ENCODE measurements around the gene CLNK.

The CLNK gene

GRCh38 chr4:10701161-10701560 lies 16.6 kb upstream of the CLNK start:
- no peak for DNase-seq (ENCODE audit: low spot score)

GRCh38 chr4:10698172-10698571 lies 13.6 kb upstream of the CLNK start:
- DNase-seq (ENCODE audit: low spot score), result no peak

- DNase-seq (ENCODE audit: low spot score), result no peak
Observed at GRCh38 chr4:10697086-10697485, 12.5 kb upstream of the CLNK start.

GRCh38 chr4:10696253-10696652 lies 11.7 kb upstream of the CLNK start:
- no peak for DNase-seq (ENCODE audit: low spot score)

GRCh38 chr4:10694828-10695209 lies 10.3 kb upstream of the CLNK start:
- no peak for DNase-seq (ENCODE audit: low spot score)

- DNase-seq (ENCODE audit: low spot score), result no peak
Observed at GRCh38 chr4:10694151-10694827, 9.7 kb upstream of the CLNK start.

GRCh38 chr4:10691651-10692050 lies 7.1 kb upstream of the CLNK start:
- no peak for DNase-seq (ENCODE audit: low spot score)

- no peak for DNase-seq (ENCODE audit: low spot score)
Observed at GRCh38 chr4:10690185-10690907, 5.8 kb upstream of the CLNK start.

- no peak for DNase-seq (ENCODE audit: low spot score)
Observed at GRCh38 chr4:10688846-10689245, 4.3 kb upstream of the CLNK start.

GRCh38 chr4:10688022-10688421 lies 3.5 kb upstream of the CLNK start:
- no peak for DNase-seq (ENCODE audit: low spot score)

- DNase-seq (ENCODE audit: low spot score), result no peak
Observed at GRCh38 chr4:10687526-10687925, 3.0 kb upstream of the CLNK start.

- DNase-seq (ENCODE audit: low spot score), result no peak
Observed at GRCh38 chr4:10682397-10682796, 2.2 kb downstream of the CLNK start.

GRCh38 chr4:10677796-10678497 lies 6.6 kb downstream of the CLNK start:
- DNase-seq (ENCODE audit: low spot score), result no peak

- DNase-seq (ENCODE audit: low spot score), result no peak
Observed at GRCh38 chr4:10673817-10674369, 10.7 kb downstream of the CLNK start.

- no peak for DNase-seq (ENCODE audit: low spot score)
Observed at GRCh38 chr4:10672379-10672778, 12.2 kb downstream of the CLNK start.

- no peak for DNase-seq (ENCODE audit: low spot score)
Observed at GRCh38 chr4:10671799-10672198, 12.8 kb downstream of the CLNK start.

GRCh38 chr4:10671366-10671765 lies 13.2 kb downstream of the CLNK start:
- DNase-seq (ENCODE audit: low spot score), result no peak

GRCh38 chr4:10670321-10670720 lies 14.2 kb downstream of the CLNK start:
- DNase-seq (ENCODE audit: low spot score), result no peak

GRCh38 chr4:10667701-10668326 lies 16.8 kb downstream of the CLNK start:
- no peak for DNase-seq (ENCODE audit: low spot score)

GRCh38 chr4:10666616-10667015 lies 18.0 kb downstream of the CLNK start:
- no peak for DNase-seq (ENCODE audit: low spot score)

GRCh38 chr4:10664408-10664807 lies 20.2 kb downstream of the CLNK start:
- peak; percentile 72 for DNase-seq (ENCODE audit: low spot score)

GRCh38 chr4:10662937-10663336 lies 21.6 kb downstream of the CLNK start:
- DNase-seq (ENCODE audit: low spot score), result no peak
